Measurements from ENCODE around the gene RAPGEF4.

The RAPGEF4 gene

DNA sequence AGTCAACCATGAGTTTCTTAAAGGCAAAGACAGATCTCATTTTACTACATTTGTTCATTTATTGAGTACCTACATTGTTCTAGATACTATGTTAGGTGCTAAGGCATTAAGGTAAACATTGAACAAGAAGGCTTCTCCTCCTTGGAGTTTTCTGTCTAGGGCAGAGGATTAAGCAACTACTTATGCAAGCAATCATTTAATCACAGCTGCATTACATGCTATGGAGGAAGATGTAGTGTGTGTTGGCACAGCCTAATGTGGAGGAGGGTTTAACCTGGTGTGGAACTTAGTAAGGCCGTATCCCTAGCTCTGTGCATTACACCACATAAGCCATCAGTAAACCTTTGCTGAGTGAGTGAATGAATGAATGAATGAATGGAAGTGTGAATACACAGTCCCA is 233.5 kb downstream of the RAPGEF4 start:
- Histone ChIP-seq H3K27ac (ENCODE audit: low read length) (no peak overlapping the region), H3K4me3 (ENCODE audit: low read length in 2 of 2) (no peak overlapping the region), H3K4me1 (ENCODE audit: control insufficient read depth, insufficient read depth, low read length) (peaks cover 11% of the 10 kb centered on the region)

GRCh38 chr2:172969609-172970008 is 234.0 kb downstream of the RAPGEF4 start:
- Histone ChIP-seq H3K4me3 (ENCODE audit: low read length in 2 of 2) (no peak overlapping the region), H3K4me1 (ENCODE audit: control insufficient read depth, insufficient read depth, low read length) (peaks cover 11% of the 10 kb centered on the region), H3K9me3 (ENCODE audit: control insufficient read depth in 2 of 2, low read length in 2 of 2) (no peaks in the 10 kb centered on the region), H3K9ac (ENCODE audit: low read length in 2 of 2) (no peak overlapping the region), H3K27ac (ENCODE audit: low read length) (no peak overlapping the region), H3K36me3 (ENCODE audit: control insufficient read depth in 2 of 2, insufficient read depth in 2 of 2, low read length in 2 of 2) (peaks cover 0 to 2% of the 10 kb centered on the region in 2 donors), H3K27me3 (ENCODE audit: control insufficient read depth in 1 of 2, insufficient read depth in 2 of 2, low read length in 2 of 2) (no peaks in the 10 kb centered on the region)

More for the DNA sequence above, 233.5 kb downstream of the RAPGEF4 start:
- no peak overlapping the region for H3K9ac ChIP-seq (ENCODE audit: low read length in 2 of 2)
- no peaks in the 10 kb centered on the region for H3K9me3 ChIP-seq (ENCODE audit: control insufficient read depth in 2 of 2, low read length in 2 of 2)
- H3K36me3 ChIP-seq (ENCODE audit: control insufficient read depth in 2 of 2, insufficient read depth in 2 of 2, low read length in 2 of 2) = peaks cover 0 to 2% of the 10 kb centered on the region in 2 donors
- H3K27me3 ChIP-seq (ENCODE audit: control insufficient read depth in 1 of 2, insufficient read depth in 2 of 2, low read length in 2 of 2) = no peaks in the 10 kb centered on the region

GRCh38 chr2:172970660-172971059 is 235.0 kb downstream of the RAPGEF4 start:
- Histone ChIP-seq H3K4me3 (ENCODE audit: low read length in 2 of 2) (no peak overlapping the region), H3K27ac (ENCODE audit: low read length) (no peak overlapping the region)

DNA sequence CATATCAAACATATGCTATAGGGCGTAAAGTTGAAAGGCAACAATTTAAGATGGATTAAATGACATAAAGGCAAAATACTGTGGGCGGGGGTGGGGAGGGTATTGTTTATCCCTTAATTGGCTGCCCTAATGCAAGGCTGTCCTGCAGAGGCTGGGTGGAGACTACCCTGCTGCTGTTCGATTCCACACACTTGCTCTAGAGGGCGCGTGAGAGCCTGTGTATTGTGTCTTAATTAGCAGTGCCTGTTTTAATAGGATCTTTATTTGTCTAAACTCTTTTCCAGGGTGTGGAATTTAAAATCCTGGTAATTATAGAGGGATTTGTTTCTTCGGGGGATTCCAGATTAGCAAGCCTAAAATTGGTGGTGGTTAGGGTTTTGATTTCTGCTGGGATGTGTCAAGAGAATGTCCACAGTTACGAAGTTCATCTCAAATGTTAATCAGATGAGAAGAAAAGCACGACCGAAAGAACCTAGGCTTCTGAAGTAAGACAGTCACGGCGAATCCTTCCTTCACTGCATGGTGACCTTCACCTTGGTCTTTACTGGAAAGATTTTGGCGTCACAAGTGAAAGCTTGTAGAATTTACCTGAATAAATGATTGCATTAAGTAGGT is 236.5 kb downstream of the RAPGEF4 start:
- no peaks in the 10 kb centered on the region for H3K27me3 ChIP-seq (ENCODE audit: control insufficient read depth in 1 of 2, insufficient read depth in 2 of 2, low read length in 2 of 2)
- no peak overlapping the region for H3K9ac ChIP-seq (ENCODE audit: low read length in 2 of 2)
- no peak overlapping the region for H3K27ac ChIP-seq (ENCODE audit: low read length)
- H3K36me3 ChIP-seq (ENCODE audit: control insufficient read depth in 2 of 2, insufficient read depth in 2 of 2, low read length in 2 of 2) = peaks cover 0 to 2% of the 10 kb centered on the region in 2 donors
- H3K9me3 ChIP-seq (ENCODE audit: control insufficient read depth in 2 of 2, low read length in 2 of 2) = no peaks in the 10 kb centered on the region
- peaks cover 11% of the 10 kb centered on the region for H3K4me1 ChIP-seq (ENCODE audit: control insufficient read depth, insufficient read depth, low read length)
- H3K4me3 ChIP-seq (ENCODE audit: low read length in 2 of 2) = no peak overlapping the region

More at GRCh38 chr2:172970660-172971059, 235.0 kb downstream of the RAPGEF4 start:
- H3K36me3 ChIP-seq (ENCODE audit: control insufficient read depth in 2 of 2, insufficient read depth in 2 of 2, low read length in 2 of 2) = peaks cover 0 to 2% of the 10 kb centered on the region in 2 donors
- H3K9me3 ChIP-seq (ENCODE audit: control insufficient read depth in 2 of 2, low read length in 2 of 2) = no peaks in the 10 kb centered on the region
- no peak overlapping the region for H3K9ac ChIP-seq (ENCODE audit: low read length in 2 of 2)
- H3K27me3 ChIP-seq (ENCODE audit: control insufficient read depth in 1 of 2, insufficient read depth in 2 of 2, low read length in 2 of 2) = no peaks in the 10 kb centered on the region
- H3K4me1 ChIP-seq (ENCODE audit: control insufficient read depth, insufficient read depth, low read length) = peaks cover 11% of the 10 kb centered on the region

GRCh38 chr2:172974762-172975161 is 239.1 kb downstream of the RAPGEF4 start:
- H3K9ac ChIP-seq (ENCODE audit: low read length in 2 of 2) = no peak overlapping the region
- H3K4me1 ChIP-seq (ENCODE audit: control insufficient read depth, insufficient read depth, low read length) = no peaks in the 10 kb centered on the region
- no peaks in the 10 kb centered on the region for H3K36me3 ChIP-seq (ENCODE audit: control insufficient read depth in 2 of 2, insufficient read depth in 2 of 2, low read length in 2 of 2)
- H3K27me3 ChIP-seq (ENCODE audit: control insufficient read depth in 1 of 2, insufficient read depth in 2 of 2, low read length in 2 of 2) = no peaks in the 10 kb centered on the region
- H3K4me3 ChIP-seq (ENCODE audit: low read length in 2 of 2) = no peak overlapping the region
- H3K9me3 ChIP-seq (ENCODE audit: control insufficient read depth in 2 of 2, low read length in 2 of 2) = no peaks in the 10 kb centered on the region
- no peak overlapping the region for H3K27ac ChIP-seq (ENCODE audit: low read length)

DNA sequence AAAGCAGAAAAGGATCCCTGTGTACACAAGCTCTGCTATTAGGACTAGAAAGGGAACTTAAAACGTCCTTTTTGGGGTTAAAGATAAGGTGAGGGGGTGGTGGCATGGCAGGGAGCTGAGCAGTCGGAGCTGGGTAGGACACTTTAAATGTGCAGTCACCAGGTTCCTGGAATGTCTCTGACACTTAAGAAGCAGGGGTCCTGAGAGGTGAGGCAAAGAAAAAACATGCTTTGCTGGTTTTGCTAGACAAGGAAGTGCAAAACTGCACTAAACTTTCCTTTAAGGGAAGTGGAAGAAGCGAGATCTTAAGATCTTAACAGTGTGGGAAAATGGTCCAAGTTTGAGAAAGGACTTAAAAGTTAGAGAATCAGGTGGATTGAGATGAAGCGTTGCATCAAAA is 240.5 kb downstream of the RAPGEF4 start:
- Histone ChIP-seq H3K27me3 (ENCODE audit: control insufficient read depth in 1 of 2, insufficient read depth in 2 of 2, low read length in 2 of 2) (no peaks in the 10 kb centered on the region), H3K9ac (ENCODE audit: low read length in 2 of 2) (no peak overlapping the region), H3K9me3 (ENCODE audit: control insufficient read depth in 2 of 2, low read length in 2 of 2) (no peaks in the 10 kb centered on the region), H3K36me3 (ENCODE audit: control insufficient read depth in 2 of 2, insufficient read depth in 2 of 2, low read length in 2 of 2) (no peaks in the 10 kb centered on the region), H3K4me3 (ENCODE audit: low read length in 2 of 2) (no peak overlapping the region), H3K27ac (ENCODE audit: low read length) (no peak overlapping the region), H3K4me1 (ENCODE audit: control insufficient read depth, insufficient read depth, low read length) (no peaks in the 10 kb centered on the region)

- no peaks in the 10 kb centered on the region for H3K9me3 ChIP-seq (ENCODE audit: control insufficient read depth in 2 of 2, low read length in 2 of 2)
- no peaks in the 10 kb centered on the region for H3K27me3 ChIP-seq (ENCODE audit: control insufficient read depth in 1 of 2, insufficient read depth in 2 of 2, low read length in 2 of 2)
- no peak overlapping the region for H3K9ac ChIP-seq (ENCODE audit: low read length in 2 of 2)
- H3K36me3 ChIP-seq (ENCODE audit: control insufficient read depth in 2 of 2, insufficient read depth in 2 of 2, low read length in 2 of 2) = no peaks in the 10 kb centered on the region
- no peaks in the 10 kb centered on the region for H3K4me1 ChIP-seq (ENCODE audit: control insufficient read depth, insufficient read depth, low read length)
- no peak overlapping the region for H3K4me3 ChIP-seq (ENCODE audit: low read length in 2 of 2)
- no peak overlapping the region for H3K27ac ChIP-seq (ENCODE audit: low read length)
Observed at GRCh38 chr2:172976816-172977215, 241.2 kb downstream of the RAPGEF4 start.

- Histone ChIP-seq H3K4me3 (ENCODE audit: low read length in 2 of 2) (no peak overlapping the region), H3K27ac (ENCODE audit: low read length) (no peak overlapping the region), H3K9ac (ENCODE audit: low read length in 2 of 2) (no peak overlapping the region), H3K9me3 (ENCODE audit: control insufficient read depth in 2 of 2, low read length in 2 of 2) (no peaks in the 10 kb centered on the region), H3K27me3 (ENCODE audit: control insufficient read depth in 1 of 2, insufficient read depth in 2 of 2, low read length in 2 of 2) (no peaks in the 10 kb centered on the region), H3K36me3 (ENCODE audit: control insufficient read depth in 2 of 2, insufficient read depth in 2 of 2, low read length in 2 of 2) (no peaks in the 10 kb centered on the region), H3K4me1 (ENCODE audit: control insufficient read depth, insufficient read depth, low read length) (no peaks in the 10 kb centered on the region)
Observed at GRCh38 chr2:172977270-172978062, 241.8 kb downstream of the RAPGEF4 start.

GRCh38 chr2:172978063-172978383 is 242.4 kb downstream of the RAPGEF4 start:
- Histone ChIP-seq H3K4me3 (ENCODE audit: low read length in 2 of 2) (no peak overlapping the region), H3K9ac (ENCODE audit: low read length in 2 of 2) (no peak overlapping the region), H3K4me1 (ENCODE audit: control insufficient read depth, insufficient read depth, low read length) (no peaks in the 10 kb centered on the region), H3K36me3 (ENCODE audit: control insufficient read depth in 2 of 2, insufficient read depth in 2 of 2, low read length in 2 of 2) (no peaks in the 10 kb centered on the region), H3K9me3 (ENCODE audit: control insufficient read depth in 2 of 2, low read length in 2 of 2) (no peaks in the 10 kb centered on the region), H3K27ac (ENCODE audit: low read length) (no peak overlapping the region), H3K27me3 (ENCODE audit: control insufficient read depth in 1 of 2, insufficient read depth in 2 of 2, low read length in 2 of 2) (no peaks in the 10 kb centered on the region)

- H3K27me3 ChIP-seq (ENCODE audit: control insufficient read depth in 1 of 2, insufficient read depth in 2 of 2, low read length in 2 of 2) = no peaks in the 10 kb centered on the region
- no peaks in the 10 kb centered on the region for H3K36me3 ChIP-seq (ENCODE audit: control insufficient read depth in 2 of 2, insufficient read depth in 2 of 2, low read length in 2 of 2)
- H3K4me3 ChIP-seq (ENCODE audit: low read length in 2 of 2) = peak overlapping the region in 1 of 2 donors; percentile 40
- H3K4me1 ChIP-seq (ENCODE audit: control insufficient read depth, insufficient read depth, low read length) = no peaks in the 10 kb centered on the region
- no peak overlapping the region for H3K27ac ChIP-seq (ENCODE audit: low read length)
- no peaks in the 10 kb centered on the region for H3K9me3 ChIP-seq (ENCODE audit: control insufficient read depth in 2 of 2, low read length in 2 of 2)
- H3K9ac ChIP-seq (ENCODE audit: low read length in 2 of 2) = no peak overlapping the region
Observed at GRCh38 chr2:172985139-172985892, 249.7 kb downstream of the RAPGEF4 start.

Measured in stomach smooth muscle (tissue), 2 donors.